Sciatic nerve (tissue), 2 donors: ENCODE results near the gene LMBR1. TPM values are rescaled to one million over a fixed set of nuclear protein-coding genes. Genes with fewer than 3 reads are reported as not detected.

Experiments used
- ATAC-seq: fragments of 200-7000 bp; cut with Tn5 transposase; one replicate; pipeline ENCODE4 v1.9.1; 2020; ENCODE audit warnings: mild to moderate bottlenecking, moderate library complexity
- DNase-seq: peaks from one replicate; pipeline ENCODE4 v3.0.0-alpha.2; 2020; ENCODE audit warnings: low spot score
- intact Hi-C: fragments of 100-400 bp; cut with DNase I; formaldehyde crosslinking; loops from one replicate; pipeline ENCODE4 v1.14.2; 2022
- total RNA-seq: library from RNA; stranded (reverse); fragmentation: NEBNext Ultra II Directional; extraction: Animal tissue kit (Norgen Biotek cat#: 25700); gene quantifications from one replicate; pipeline ENCODE4 v1.2.1, GENCODE V29; 2021
- donor health status: DM: no; HTN: no; CAD: no.
- donor health status: DM: no; HTN: no; CAD: no.

The LMBR1 gene
- total RNA-seq, 1 donor from 2014 or later = 69.7 TPM

GRCh38 chr7:156677374-156678054, 215.5 kb downstream of the LMBR1 start:
- ATAC-seq (no peak), DNase-seq (no peak)
- intact Hi-C loops = no loop called here

GRCh38 chr7:156676263-156676662, 216.7 kb downstream of the LMBR1 start:
- ATAC-seq (no peak), DNase-seq (no peak)
- intact Hi-C loops = no loop called here

DNA sequence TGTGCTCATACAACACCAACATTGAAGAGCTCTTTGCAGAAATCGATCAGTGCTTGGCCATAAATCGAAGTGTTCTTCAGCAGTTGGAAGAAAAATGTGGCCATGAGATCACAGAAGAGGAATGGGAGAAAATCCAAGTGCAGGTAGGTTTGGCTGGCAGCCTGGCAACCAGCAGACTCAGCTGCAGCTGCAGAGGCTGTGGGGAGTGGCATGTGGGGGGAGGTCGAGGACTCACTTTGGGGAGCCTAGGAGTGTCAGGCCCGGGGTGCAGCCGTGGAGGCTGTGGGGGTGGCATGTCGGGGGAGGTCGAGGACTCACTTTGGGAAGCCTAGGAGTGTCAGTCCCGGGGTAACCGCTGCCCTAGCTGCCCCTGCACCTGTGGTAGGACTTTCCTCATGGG, 217.3 kb downstream of the LMBR1 start:
- intact Hi-C loops = no loop called here
- DNase-seq (no peak), ATAC-seq (no peak)

DNA sequence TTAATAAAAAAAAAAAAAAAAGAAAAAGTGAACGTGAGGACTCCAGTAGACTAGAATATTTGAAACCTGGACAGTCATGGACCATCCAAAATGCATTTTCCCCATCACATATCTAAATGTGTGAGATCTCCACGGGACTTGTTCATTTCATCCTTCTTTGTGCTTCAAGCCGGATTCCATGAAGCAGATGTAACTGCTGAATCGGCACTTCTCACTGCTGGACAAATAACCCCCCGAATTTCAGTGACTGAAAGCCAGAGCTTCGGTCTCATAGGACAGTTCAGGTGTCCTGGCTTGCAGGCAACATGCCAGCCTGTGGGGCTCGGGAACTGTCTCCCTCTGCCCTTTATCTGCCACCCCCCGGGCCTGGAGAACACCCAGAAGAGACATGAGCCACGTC, 219.1 kb downstream of the LMBR1 start:
- ATAC-seq (no peak), DNase-seq (no peak)
- intact Hi-C loops = no loop called here

GRCh38 chr7:156673454-156673853, 219.5 kb downstream of the LMBR1 start:
- DNase-seq (no peak), ATAC-seq (no peak)
- intact Hi-C loops = no loop called here

DNA sequence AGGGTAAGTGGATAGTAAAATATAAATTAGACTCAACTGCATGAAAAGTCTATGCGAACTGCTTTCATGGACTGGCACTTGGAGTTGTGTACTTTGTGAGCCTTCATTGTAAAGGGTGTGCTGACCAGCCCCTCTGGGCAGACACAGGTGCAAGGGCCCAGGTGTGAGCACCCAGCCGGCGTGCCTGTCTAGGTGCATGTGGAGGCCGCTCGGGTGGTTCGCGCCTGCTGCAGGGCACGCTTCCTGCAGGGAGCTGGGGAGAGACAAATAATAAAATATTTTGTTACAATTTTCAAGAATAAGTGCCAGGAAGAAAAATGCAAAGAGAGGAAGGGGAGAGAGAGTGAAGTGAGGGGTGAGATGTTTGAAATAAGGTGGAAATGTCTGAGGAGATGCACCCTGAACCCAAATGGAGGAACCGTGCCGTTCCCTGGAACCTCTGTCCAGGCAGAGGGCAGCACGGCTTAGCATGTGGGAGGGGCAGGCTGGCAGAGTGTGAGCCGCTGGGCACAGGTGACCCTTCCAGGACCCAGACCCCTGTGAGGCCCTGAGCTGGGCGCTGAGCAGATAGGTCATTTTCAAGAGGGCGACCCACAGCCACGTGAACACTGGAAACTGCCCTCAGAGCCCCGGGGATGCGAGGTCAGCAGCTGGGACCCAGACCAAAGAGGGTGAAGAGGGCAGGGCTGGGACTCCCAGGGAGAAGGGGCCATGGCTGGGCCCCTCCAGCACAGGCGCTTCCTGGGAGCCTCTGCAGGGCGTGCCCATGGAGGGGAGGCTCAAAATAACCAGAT, 223.8 kb downstream of the LMBR1 start:
- ATAC-seq = no peak
- DNase-seq = no peak

GRCh38 chr7:156668130-156668741, 224.7 kb downstream of the LMBR1 start:
- no peak for ATAC-seq
- intact Hi-C loops = no loop called here
- DNase-seq = no peak

More for the DNA sequence above, 223.8 kb downstream of the LMBR1 start:
- intact Hi-C loops = no loop called here

GRCh38 chr7:156667110-156667426, 225.9 kb downstream of the LMBR1 start:
- intact Hi-C loops = no loop called here
- DNase-seq = no peak
- no peak for ATAC-seq

- intact Hi-C loops = no loop called here
- DNase-seq (no peak), ATAC-seq (no peak)
Observed at GRCh38 chr7:156666368-156667109, 226.4 kb downstream of the LMBR1 start.

DNA sequence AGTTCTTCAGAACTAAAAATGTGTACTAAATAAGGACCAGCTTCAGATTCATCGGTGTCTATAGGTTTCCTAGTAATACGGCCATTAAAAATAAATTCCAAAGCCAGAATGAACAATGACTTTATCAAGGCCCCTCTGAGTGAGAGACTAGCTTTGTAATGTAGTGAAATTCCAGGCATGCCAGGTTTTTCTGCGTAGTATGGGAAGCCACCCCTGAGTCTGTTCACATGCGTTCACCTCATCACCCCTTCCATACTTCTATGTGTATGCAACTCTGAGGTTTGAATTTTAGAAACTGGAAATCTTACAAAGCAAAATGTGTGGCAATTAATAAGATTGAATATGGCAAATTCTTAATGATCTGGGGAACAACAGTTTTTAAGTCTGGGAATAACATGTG, 227.9 kb downstream of the LMBR1 start:
- DNase-seq (no peak), ATAC-seq (no peak)
- intact Hi-C loops = no loop called here

- DNase-seq = no peak
- ATAC-seq = no peak
- intact Hi-C loops = no loop called here
Observed at GRCh38 chr7:156662277-156662676, 230.7 kb downstream of the LMBR1 start.

- intact Hi-C loops = no loop called here
- DNase-seq (no peak), ATAC-seq (no peak)
Observed at GRCh38 chr7:156661637-156662036, 231.3 kb downstream of the LMBR1 start.

DNA sequence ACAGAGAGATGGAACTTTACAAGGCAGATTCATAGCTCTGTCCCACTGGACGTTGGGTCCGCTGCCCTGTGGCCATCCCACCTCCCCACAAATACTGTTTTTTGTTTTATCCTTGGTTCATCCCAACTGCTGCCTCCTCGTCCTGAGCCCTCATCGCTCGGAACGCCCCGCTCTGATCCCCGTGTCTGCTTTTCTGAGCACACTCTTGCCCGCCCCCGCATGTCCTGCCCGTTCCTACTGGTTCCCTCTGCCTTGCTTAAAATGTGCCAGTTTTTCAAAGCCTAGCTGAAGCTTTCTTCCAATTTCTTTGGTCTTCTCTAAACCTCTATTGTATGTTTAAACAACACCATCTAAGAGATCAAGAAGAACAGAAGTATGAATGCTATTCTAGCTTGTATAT, 233.0 kb downstream of the LMBR1 start:
- intact Hi-C loops = no loop called here
- ATAC-seq (no peak), DNase-seq (no peak)

DNA sequence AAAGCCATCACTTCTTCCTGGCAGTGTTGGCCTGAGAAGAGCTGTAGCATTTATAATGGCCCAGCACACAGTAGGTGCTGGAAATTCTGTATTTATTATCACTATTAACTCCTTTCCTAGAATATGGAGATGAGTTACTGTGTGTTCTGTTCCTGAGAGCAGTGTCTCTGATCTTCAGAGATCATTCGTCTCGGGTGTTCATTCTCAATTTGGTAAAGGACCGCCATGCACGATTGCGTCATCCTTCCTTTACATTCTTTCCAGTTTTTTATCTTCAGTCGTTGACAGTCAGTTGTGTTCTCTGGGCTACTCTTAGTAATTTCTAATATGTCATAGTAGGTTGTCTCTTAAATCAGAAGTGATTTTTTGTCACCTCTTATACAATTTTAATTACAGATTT, 233.8 kb downstream of the LMBR1 start:
- intact Hi-C loops = no loop called here
- DNase-seq (no peak), ATAC-seq (no peak)

DNA sequence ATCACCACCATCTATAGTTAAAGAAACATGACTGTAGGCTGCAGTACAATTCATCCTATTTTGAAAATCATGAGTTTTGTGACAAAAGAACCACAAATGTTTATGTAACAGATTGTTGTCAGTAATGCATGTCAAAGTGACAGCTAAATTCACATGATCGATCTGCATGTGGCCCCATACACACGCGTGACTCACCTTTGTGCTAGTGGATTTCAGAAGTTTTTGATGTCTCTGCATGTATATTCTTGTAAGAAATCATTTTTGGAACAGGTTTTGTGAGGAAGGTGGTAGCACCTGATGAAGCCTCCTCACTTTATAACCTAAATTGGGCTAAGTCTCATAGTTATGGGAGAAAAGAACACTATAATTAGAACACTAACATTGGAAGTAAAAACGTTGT, 235.3 kb downstream of the LMBR1 start:
- DNase-seq (no peak), ATAC-seq (no peak)
- intact Hi-C loops = no loop called here

DNA sequence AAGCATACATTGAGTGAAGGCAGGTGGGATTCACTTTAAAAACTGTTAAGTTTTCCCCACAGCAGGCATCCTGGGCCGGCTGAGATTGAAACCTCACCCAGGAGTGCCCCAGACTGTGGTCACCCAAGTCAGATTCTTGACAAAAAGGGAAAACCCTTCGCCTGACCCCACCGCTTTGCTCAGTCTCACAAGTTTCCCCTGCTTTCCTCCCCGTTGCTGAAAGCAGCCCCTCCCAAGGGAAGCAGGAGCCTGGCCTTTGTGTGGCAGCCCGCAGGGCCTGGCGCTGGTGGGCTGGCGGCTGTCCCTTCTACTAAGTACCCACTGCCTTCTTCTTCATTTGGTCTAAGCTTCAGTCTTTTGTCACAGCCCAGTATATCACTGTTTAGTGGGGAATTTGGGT, 236.4 kb downstream of the LMBR1 start:
- intact Hi-C loops = no loop called here
- ATAC-seq (no peak), DNase-seq (no peak)

GRCh38 chr7:156655983-156656382, 237.0 kb downstream of the LMBR1 start:
- ATAC-seq (no peak), DNase-seq (no peak)
- intact Hi-C loops = no loop called here

GRCh38 chr7:156655251-156655650, 237.7 kb downstream of the LMBR1 start:
- intact Hi-C loops = no loop called here
- DNase-seq = no peak
- ATAC-seq = no peak

DNA sequence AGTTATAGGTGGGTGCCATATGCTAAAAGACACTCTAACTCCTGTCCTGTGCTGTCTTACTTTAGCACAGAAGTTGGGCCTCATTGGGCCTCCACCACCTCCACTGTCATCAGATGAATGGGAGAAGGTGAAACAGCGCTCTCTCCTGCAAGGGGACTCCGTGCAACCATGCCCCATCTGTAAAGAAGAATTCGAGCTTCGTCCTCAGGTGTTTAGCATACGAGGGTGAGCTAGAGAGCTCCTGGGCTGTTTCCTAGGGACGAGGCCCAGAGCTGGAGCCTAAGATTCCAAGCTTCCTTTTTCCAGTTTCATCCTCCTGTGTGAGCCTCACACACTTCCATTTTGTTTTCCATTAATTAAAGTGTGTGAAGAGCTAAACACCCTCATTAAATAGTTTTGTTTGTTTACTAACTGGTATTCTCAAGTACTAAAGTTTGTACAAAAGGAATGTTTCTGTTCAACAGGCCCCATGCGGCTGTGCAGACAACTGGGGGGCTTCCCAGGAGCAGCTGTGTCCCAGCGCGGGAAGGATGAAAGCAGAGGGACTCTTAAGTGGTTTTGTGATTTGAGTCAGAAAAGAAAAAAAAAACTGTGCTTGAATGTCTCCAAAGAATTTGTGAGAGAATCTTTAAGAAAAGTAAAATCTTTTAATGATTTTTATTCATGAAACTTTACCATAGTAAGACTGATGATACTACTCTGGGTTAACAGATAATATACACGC, 238.3 kb downstream of the LMBR1 start:
- ATAC-seq (no peak), DNase-seq (no peak)
- intact Hi-C loops = no loop called here
